ENCODE data around the gene OR5A1.

The OR5A1 gene

GRCh38 chr11:59479906-59480305, 43.6 kb downstream of the OR5A1 start:
- no peak for DNase-seq (ENCODE audit: low spot score)

DNA sequence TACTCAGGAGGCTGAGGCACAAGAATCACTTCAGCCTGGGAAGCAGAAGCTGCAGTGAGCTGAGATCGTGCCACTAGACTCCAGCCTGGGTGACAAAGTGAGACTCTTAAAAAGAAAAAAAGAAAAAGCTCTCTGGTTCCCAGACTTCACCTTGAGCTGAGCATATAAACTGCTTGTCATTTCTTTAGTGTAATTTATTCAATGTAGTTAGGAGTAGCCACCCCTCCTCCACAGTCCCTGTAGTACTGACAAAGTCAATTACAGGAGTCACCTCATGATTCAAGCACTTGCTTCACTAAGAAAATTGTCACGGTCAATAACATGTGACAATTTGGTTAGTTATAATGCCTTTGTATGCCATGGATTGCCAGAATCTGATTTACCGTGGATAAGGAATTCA, 44.1 kb downstream of the OR5A1 start:
- no peak for DNase-seq (ENCODE audit: low spot score)

Measured in globus pallidus (tissue), 1 donor.